Measurements from ENCODE around the gene TATDN2.

- no peak for TF ChIP-seq POLR2A (IDR thresholded peaks at IDR 0.05)
- no peak for TF ChIP-seq CTCF (IDR thresholded peaks at IDR 0.05 in 8 of 11, conservative IDR thresholded peaks at IDR 0.05 in 3 of 11)
These were observed 21.2 kb downstream of the TATDN2 start for GRCh38 chr3:10269443-10269842.

Data from spleen (tissue), 7 donors.